GM19240 (cell line): ENCODE data around the gene PLAC8.
"Not testable (repeated sequence)": the region's sequence is repeated elsewhere in the genome, so short reads cannot be mapped to it uniquely, and the experiment has no call there.

ENCODE experiments used
- DNase-seq: peaks from one replicate; pipeline ENCODE4 v3.0.0; 2011; ENCODE audit warnings: low spot score; ENCODE audit not compliant: insufficient read length

The PLAC8 gene

DNA sequence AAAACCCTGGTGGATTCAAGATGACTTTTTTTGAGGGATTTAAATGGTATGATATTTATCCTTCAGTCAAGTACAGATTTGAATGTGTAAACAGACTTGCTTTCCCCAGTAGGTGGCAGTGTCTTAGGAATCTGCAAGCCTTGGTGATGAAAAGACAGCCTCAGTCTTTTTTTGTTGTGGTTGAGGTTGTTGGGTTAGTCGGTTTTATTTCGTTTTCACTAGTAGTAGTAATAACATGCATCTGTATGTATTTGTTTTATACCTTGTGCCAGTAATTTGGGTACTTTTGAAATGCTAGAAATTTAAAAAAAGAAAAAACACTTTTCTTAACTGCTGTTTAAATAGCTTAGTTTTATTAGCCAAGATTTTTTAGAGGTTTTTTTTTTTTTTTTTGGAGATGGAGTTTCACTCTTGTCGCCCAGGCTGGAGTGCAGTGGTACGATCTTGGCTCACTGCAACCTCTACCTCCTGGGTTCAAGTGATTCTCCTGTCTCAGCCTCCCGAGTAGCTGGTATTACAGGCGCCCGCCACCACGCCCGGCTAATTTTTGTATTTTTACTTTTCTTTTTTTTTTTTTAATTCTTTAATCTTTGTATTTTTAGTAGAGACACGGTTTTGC is 40.3 kb downstream of the PLAC8 start:
- peak; percentile 19 for DNase-seq

- no peak for DNase-seq
These were observed 43.4 kb downstream of the PLAC8 start for GRCh38 chr4:83071116-83071515.

GRCh38 chr4:83067058-83067639 is 47.4 kb downstream of the PLAC8 start:
- DNase-seq = no peak

- DNase-seq = no peak
These were observed 49.3 kb downstream of the PLAC8 start for GRCh38 chr4:83065266-83065665.

- no peak for DNase-seq
These were observed 51.8 kb downstream of the PLAC8 start for GRCh38 chr4:83062739-83063138.

GRCh38 chr4:83054928-83055327 is 59.6 kb downstream of the PLAC8 start:
- DNase-seq = no peak

- not testable (repeated sequence) for DNase-seq
These were observed 65.7 kb downstream of the PLAC8 start for GRCh38 chr4:83048781-83049180.

DNA sequence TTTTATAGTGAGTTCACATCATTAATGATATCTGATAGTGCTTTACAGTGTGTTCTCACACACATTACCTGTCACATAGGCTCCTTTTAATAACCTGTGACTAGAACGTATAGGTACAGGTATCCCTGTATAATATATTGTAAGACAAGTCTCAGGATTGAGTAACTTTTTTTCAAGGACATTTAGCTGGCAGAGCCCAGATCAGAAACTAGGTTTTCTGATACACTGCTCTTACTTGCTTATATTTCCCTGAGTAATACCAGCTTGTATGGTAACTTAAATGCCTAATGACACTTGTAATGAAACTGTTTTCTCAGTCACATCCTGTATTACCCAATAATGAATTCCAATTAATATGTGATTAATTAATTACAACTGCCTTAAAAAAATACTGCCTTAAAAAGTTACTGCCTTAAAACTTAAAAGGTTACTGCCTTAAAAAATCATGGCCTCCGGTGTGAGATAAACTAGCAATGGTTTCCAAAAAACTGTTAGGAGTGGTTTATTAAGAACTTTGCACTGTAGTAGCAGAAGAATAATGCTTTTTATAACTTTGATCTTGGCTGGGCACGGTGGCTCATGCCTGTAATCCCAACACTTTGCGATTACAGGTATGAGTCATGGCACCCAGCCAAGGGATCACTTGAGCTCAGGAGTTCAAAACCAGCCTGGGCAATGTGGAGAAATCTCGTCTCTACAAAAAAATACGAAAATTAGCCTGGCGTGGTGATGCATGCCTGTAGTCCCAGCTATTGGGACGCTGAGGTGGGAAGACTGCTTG is 67.6 kb downstream of the PLAC8 start:
- no peak for DNase-seq

DNA sequence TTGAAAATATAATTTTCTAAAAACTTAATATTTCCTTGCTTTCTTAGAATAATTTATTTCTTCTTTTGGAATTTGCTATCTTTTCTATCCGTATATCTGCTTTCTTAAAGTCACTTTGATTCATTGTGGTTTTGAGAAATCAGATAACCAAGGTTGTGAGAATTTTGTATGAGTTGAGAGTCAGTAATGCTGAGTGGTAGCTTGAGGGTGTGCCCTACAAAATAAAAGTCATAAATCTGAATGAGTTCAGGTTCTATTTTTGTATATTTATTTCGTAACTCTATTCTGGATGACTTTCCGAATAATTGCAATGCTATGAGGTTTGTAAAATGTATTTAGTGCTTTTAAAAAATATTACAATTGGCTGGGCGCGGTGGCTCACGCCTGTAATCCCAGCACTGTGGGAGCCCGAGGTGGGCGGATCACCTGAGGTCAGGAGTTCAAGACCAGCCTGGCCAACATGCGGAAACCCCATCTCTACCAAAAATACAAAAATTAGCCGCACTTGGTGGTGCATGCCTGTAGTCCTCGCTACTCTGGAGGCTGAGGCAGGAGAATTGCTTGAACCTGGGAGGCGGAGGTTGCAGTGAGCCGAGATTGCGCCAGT is 70.6 kb downstream of the PLAC8 start:
- DNase-seq = no peak

DNA sequence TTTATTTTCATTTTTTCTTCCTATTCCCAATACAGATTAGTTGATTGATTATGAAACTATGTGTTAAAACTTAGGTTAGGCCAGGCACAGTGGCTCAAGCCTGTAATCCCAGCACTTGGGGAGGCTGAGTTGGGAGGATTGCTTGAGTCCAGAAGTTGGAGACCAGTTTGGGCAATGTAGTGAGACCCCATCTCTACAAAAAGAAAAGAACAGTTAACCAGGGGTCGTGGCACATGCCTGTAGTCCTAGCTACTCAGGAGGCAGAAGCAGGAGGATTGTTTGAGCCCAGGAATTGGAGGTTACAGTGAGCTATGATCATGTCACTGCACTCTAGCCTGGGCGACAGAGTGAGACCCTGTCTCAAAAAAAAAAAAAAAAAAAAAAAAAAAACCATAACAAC is 71.4 kb downstream of the PLAC8 start:
- DNase-seq = not testable (repeated sequence)

GRCh38 chr4:83040269-83040668 is 74.3 kb downstream of the PLAC8 start:
- DNase-seq = no peak
